ENCODE results near the gene ARSK. TPM values are rescaled to one million over a fixed set of nuclear protein-coding genes. Genes with fewer than 3 reads are reported as not detected.

The ARSK gene
- total RNA-seq, 6 experiments from 2014 or later = 2.1 to 4.9 (median 4.0) TPM

GRCh38 chr5:95619096-95619495 lies 64.2 kb downstream of the ARSK start:
- Histone ChIP-seq H3K27me3 (no peaks in the 10 kb centered on the region), H3K27ac (no peak overlapping the region), H3K9me3 (no peaks in the 10 kb centered on the region), H3K4me3 (no peak overlapping the region), H3K4me1 (peaks cover 0 to 20% (median 4%) of the 10 kb centered on the region in 4 donors), H3K36me3 (no peaks in the 10 kb centered on the region)
- intact Hi-C loops (cut with DNase I) = no loop called here
- DNase-seq (no peak), ATAC-seq (peak in 1 of 4 donors; percentile 15)
- 67% methylated on average over 4 of the region's 4 CpGs for WGBS (ENCODE audit: insufficient coverage, low coverage, low lambda C conversion rate, missing lambda C conversion rate)
- no peak for TF ChIP-seq CTCF (IDR thresholded peaks at IDR 0.05)

GRCh38 chr5:95619514-95620029 lies 64.7 kb downstream of the ARSK start:
- Histone ChIP-seq H3K9me3 (no peaks in the 10 kb centered on the region), H3K36me3 (no peaks in the 10 kb centered on the region), H3K27me3 (no peaks in the 10 kb centered on the region), H3K27ac (no peak overlapping the region), H3K4me3 (peak overlapping the region; percentile 34 to 59 (median 56)), H3K4me1 (peaks cover 0 to 20% (median 4%) of the 10 kb centered on the region in 4 donors)
- TF ChIP-seq CTCF (IDR thresholded peaks at IDR 0.05) (no peak), POLR2A (IDR thresholded peaks at IDR 0.05) (no peak)
- DNase-seq (no peak), ATAC-seq (no peak)
- WGBS (ENCODE audit: insufficient coverage, low coverage, low lambda C conversion rate, missing lambda C conversion rate) = 12% methylated on average over 19 of the region's 19 CpGs
- intact Hi-C loops (cut with DNase I) = no loop called here

- Histone ChIP-seq H3K27me3 (no peaks in the 10 kb centered on the region), H3K4me1 (peaks cover 0 to 20% (median 4%) of the 10 kb centered on the region in 4 donors), H3K27ac (peak within 1 kb of the TSS in 2 of 3 donors; percentile 37 to 38), H3K9me3 (no peaks in the 10 kb centered on the region), H3K4me3 (peak within 1 kb of the TSS; percentile 46 to 59 (median 56)), H3K36me3 (no peaks in the 10 kb centered on the region)
- TF ChIP-seq CTCF (IDR thresholded peaks at IDR 0.05) = no peak
- peak; percentile 58 to 64 (median 62) for ATAC-seq
- 0% methylated on average over 26 of the region's 85 CpGs for WGBS (ENCODE audit: insufficient coverage, low coverage, low lambda C conversion rate, missing lambda C conversion rate)
- intact Hi-C loops (cut with DNase I) = no loop called here
- DNase-seq = peak; percentile 58 to 68 (median 64)
Measured at GRCh38 chr5:95620030-95620869, 65.3 kb downstream of the ARSK start, which contains the start of gene GPR150. TSS of gene GPR150 (plus strand) at chr5:95620087. CDS start at chr5:95620276, 189 bp downstream.

- DNase-seq = peak; percentile 56 to 66 (median 57)
- ATAC-seq = peak; percentile 71 to 82 (median 80)
- no peaks in the 10 kb centered on the region for H3K27me3 ChIP-seq
- no peak for TF ChIP-seq POLR2A (IDR thresholded peaks at IDR 0.05)
- TF ChIP-seq CTCF (IDR thresholded peaks at IDR 0.05) = no peak
- no peaks in the 10 kb centered on the region for H3K9me3 ChIP-seq
- H3K36me3 ChIP-seq = no peaks in the 10 kb centered on the region
- H3K27ac ChIP-seq = peak overlapping the region in 2 of 3 donors; percentile 37 to 38
- intact Hi-C loops (cut with DNase I) = no loop called here
- H3K4me3 ChIP-seq = peak overlapping the region; percentile 46 to 59 (median 56)
- 0% methylated on average over 2 of the region's 92 CpGs for WGBS (ENCODE audit: insufficient coverage, low coverage, low lambda C conversion rate, missing lambda C conversion rate)
- peaks cover 0 to 20% (median 4%) of the 10 kb centered on the region in 4 donors for H3K4me1 ChIP-seq
Measured at GRCh38 chr5:95620870-95621838, 66.3 kb downstream of the ARSK start.

All from right lobe of liver (tissue), 6 donors.